Measurements from ENCODE around the gene MCF2L.

Gene MCF2L

GRCh38 chr13:113146750-113147149, 177.7 kb downstream of the MCF2L start:
- TF ChIP-seq, protein P1, sequence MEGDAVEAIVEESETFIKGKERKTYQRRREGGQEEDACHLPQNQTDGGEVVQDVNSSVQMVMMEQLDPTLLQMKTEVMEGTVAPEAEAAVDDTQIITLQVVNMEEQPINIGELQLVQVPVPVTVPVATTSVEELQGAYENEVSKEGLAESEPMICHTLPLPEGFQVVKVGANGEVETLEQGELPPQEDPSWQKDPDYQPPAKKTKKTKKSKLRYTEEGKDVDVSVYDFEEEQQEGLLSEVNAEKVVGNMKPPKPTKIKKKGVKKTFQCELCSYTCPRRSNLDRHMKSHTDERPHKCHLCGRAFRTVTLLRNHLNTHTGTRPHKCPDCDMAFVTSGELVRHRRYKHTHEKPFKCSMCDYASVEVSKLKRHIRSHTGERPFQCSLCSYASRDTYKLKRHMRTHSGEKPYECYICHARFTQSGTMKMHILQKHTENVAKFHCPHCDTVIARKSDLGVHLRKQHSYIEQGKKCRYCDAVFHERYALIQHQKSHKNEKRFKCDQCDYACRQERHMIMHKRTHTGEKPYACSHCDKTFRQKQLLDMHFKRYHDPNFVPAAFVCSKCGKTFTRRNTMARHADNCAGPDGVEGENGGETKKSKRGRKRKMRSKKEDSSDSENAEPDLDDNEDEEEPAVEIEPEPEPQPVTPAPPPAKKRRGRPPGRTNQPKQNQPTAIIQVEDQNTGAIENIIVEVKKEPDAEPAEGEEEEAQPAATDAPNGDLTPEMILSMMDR (conservative IDR thresholded peaks at IDR 0.05; ENCODE audit: low read depth, low read length): no peak
- no peak for DNase-seq (ENCODE audit: low read depth)

GRCh38 chr13:113147206-113147605, 178.2 kb downstream of the MCF2L start:
- TF ChIP-seq, protein P1 (conservative IDR thresholded peaks at IDR 0.05; ENCODE audit: low read depth, low read length): no peak
- no peak overlapping the region for H3K4me3 ChIP-seq (ENCODE audit: low read depth, low read length)
- no peak for DNase-seq (ENCODE audit: low read depth)

More at GRCh38 chr13:113146750-113147149, 177.7 kb downstream of the MCF2L start:
- no peak overlapping the region for H3K4me3 ChIP-seq (ENCODE audit: low read depth, low read length)

DNA sequence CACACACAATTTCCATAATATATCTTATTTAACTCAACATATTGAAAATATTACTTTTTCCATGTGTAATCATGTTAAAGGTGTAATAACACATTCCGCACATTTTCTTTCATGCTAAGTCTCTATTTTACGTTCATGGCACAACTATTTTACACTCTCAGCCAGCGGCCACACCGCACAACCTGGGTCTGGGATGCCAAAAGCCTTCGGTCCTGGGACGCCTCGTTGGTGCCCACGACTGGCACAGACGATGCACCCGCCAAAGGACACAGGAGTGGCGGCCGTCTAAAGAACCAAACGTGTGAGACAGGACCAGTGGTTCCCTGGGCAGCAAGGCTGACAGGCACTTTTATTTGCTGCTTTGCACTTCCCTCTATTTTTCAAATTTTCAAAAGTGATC, 179.4 kb downstream of the MCF2L start:
- TF ChIP-seq, protein P1 (conservative IDR thresholded peaks at IDR 0.05; ENCODE audit: low read depth, low read length): no peak
- DNase-seq (ENCODE audit: low read depth): no peak
- H3K4me3 ChIP-seq (ENCODE audit: low read depth, low read length): no peak overlapping the region

DNA sequence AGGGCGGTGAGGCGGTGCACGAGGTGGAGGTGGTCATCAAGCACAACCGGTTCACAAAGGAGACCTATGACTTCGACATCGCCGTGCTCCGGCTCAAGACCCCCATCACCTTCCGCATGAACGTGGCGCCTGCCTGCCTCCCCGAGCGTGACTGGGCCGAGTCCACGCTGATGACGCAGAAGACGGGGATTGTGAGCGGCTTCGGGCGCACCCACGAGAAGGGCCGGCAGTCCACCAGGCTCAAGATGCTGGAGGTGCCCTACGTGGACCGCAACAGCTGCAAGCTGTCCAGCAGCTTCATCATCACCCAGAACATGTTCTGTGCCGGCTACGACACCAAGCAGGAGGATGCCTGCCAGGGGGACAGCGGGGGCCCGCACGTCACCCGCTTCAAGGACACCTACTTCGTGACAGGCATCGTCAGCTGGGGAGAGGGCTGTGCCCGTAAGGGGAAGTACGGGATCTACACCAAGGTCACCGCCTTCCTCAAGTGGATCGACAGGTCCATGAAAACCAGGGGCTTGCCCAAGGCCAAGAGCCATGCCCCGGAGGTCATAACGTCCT, 180.0 kb downstream of the MCF2L start:
- TF ChIP-seq, protein P1 (conservative IDR thresholded peaks at IDR 0.05; ENCODE audit: low read depth, low read length): no peak
- DNase-seq (ENCODE audit: low read depth): no peak
- H3K4me3 ChIP-seq (ENCODE audit: low read depth, low read length): no peak overlapping the region
